ENCODE results near the gene MLH3. TPM values are rescaled to one million over a fixed set of nuclear protein-coding genes. Genes with fewer than 3 reads are reported as not detected.

MLH3 gene
- total RNA-seq, 6 experiments from 2014 or later, result 9.6 to 20.2 (median 13.2) TPM

DNA sequence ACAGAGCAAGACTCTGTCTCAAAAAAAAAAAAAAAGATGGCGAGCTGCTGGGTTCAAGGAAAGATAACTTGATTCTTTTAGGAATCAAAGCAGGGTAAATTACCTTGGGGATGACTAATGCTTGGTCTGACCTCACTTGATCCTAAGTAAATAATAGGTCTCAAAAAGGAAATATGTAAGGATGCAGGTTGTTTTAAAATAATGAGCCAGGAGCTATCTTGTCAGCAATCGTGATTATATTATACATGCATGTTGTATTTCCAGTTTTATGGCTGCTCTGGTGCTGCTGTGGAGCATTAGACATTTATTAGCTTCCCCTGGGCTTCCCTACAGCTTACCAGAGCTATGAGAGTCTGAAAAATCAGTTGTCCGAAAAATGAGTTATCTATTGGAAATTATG is 45.9 kb downstream of the MLH3 start:
- DNase-seq, result no peak
- Histone ChIP-seq H3K9me3 (no peaks in the 10 kb centered on the region), H3K36me3 (peaks cover 0 to 40% (median 19%) of the 10 kb centered on the region in 4 donors), H3K27me3 (no peaks in the 10 kb centered on the region), H3K4me3 (no peak overlapping the region), H3K27ac (no peak overlapping the region), H3K4me1 (peaks cover 0 to 12% (median 4%) of the 10 kb centered on the region in 4 donors)
- TF ChIP-seq POLR2A (IDR thresholded peaks at IDR 0.05), result no peak
- TF ChIP-seq, protein P1, sequence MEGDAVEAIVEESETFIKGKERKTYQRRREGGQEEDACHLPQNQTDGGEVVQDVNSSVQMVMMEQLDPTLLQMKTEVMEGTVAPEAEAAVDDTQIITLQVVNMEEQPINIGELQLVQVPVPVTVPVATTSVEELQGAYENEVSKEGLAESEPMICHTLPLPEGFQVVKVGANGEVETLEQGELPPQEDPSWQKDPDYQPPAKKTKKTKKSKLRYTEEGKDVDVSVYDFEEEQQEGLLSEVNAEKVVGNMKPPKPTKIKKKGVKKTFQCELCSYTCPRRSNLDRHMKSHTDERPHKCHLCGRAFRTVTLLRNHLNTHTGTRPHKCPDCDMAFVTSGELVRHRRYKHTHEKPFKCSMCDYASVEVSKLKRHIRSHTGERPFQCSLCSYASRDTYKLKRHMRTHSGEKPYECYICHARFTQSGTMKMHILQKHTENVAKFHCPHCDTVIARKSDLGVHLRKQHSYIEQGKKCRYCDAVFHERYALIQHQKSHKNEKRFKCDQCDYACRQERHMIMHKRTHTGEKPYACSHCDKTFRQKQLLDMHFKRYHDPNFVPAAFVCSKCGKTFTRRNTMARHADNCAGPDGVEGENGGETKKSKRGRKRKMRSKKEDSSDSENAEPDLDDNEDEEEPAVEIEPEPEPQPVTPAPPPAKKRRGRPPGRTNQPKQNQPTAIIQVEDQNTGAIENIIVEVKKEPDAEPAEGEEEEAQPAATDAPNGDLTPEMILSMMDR (IDR thresholded peaks at IDR 0.05), result no peak
- intact Hi-C loops (cut with DNase I), result no loop called here
- no peak for ATAC-seq
- WGBS (ENCODE audit: insufficient coverage, low coverage, low lambda C conversion rate, missing lambda C conversion rate), result 94% methylated on average over 3 of the region's 3 CpGs

DNA sequence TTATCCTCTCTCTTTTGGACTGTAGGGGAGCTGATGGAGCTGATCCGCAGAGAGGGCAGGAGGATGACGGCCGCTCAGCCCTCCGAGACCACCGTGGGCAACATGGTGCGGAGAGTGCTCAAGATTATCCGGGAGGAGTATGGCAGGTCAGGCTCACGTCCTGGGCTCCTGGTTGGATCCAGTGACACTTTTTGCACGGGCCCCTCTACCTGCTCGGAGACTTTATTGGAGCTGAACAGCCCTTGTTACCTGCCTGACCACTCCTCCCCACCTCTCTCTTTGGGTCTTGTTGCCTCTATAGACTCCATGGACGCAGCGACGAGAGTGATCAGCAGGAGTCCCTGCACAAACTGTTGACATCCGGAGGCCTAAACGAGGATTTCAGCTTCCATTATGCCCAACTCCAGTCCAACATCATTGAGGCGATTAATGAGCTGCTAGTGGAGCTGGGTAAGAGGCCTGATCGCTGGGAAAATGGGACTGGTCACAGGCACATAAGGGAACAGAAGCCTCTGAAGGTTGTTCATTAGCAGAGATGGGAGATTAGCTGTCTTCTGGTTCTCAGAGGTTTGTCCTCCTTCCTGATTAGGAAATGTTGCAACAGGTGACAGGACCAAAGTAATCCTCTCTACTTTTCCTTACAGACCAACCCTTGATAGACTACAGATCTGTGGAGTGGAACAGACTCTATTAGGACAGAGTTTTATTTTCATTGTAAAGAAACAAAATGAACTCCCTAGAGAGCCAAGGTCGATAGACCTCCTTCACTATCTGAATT is 47.8 kb downstream of the MLH3 start:
- Histone ChIP-seq H3K4me3 (peak overlapping the region; percentile 78 to 88 (median 87)), H3K4me1 (peaks cover 0 to 9% (median 4%) of the 10 kb centered on the region in 4 donors), H3K36me3 (peaks cover 0 to 30% (median 14%) of the 10 kb centered on the region in 4 donors), H3K27ac (peak overlapping the region; percentile 17 to 70 (median 56)), H3K27me3 (no peaks in the 10 kb centered on the region), H3K9me3 (no peaks in the 10 kb centered on the region)
- intact Hi-C loops (cut with DNase I), result no loop called here
- WGBS (ENCODE audit: insufficient coverage, low coverage, low lambda C conversion rate, missing lambda C conversion rate), result 14% methylated on average over 12 of the region's 18 CpGs
- ATAC-seq (no peak), DNase-seq (no peak)
- TF ChIP-seq, protein P1 (IDR thresholded peaks at IDR 0.05), result no peak
- TF ChIP-seq POLR2A (IDR thresholded peaks at IDR 0.05), result no peak

DNA sequence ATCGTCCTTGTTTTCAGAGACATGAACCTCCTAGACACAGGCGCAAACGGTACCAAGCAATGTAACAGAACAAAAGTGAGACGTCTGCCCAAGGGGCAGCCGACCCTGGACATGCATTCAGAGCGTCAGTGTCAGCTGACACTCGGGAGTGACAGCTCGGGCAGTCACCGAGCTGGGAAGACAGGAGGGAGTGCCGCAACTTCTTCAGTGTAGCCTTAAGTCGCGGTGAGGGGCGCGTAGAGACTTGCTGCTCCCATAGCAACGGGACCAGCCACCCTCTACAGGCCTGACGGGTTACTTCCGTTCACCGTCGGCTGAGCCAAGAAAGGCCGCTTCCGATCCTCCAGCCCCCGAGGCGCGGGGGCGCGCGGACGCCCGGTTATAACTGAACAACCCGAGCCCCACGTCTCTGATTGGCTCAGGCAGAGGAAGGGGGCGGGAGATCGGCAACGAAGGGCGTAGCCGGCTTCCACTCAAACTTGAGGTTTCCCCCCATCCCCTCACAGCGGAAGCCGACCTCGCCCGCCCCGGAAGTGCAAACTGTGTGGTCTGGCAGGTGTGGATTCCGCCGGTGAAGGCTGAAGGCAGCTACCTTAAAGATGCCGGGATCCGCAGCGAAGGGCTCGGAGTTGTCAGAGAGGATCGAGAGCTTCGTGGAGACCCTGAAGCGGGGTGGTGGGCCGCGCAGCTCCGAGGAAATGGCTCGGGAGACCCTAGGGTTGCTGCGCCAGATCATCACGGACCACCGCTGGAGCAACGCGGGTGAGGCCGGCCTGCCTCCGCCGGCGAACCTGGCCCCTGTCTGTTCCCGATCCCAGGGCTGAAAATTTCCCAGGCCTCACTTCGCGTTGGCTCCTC is 48.6 kb downstream of the MLH3 start, which contains the start of gene EIF2B2:
Gene EIF2B2 (plus strand): TSS at position 530 of the 858 bp plus-strand sequence. CDS start 70 bp downstream, at position 600.
- TF ChIP-seq, protein P1 (IDR thresholded peaks at IDR 0.05), result peak in 2 of 4 donors; percentile 6 to 24
- peak; percentile 47 for TF ChIP-seq POLR2A (IDR thresholded peaks at IDR 0.05)
- no peaks in the 10 kb centered on the region for H3K9me3 ChIP-seq
- H3K27ac ChIP-seq, result peak within 1 kb of the TSS; percentile 17 to 70 (median 56)
- DNase-seq, result peak; percentile 97 to 98 (median 98)
- peaks cover 0 to 22% (median 12%) of the 10 kb centered on the region in 4 donors for H3K36me3 ChIP-seq
- H3K4me1 ChIP-seq, result peaks cover 0 to 9% (median 4%) of the 10 kb centered on the region in 4 donors
- H3K4me3 ChIP-seq, result peak within 1 kb of the TSS; percentile 78 to 88 (median 87)
- no peaks in the 10 kb centered on the region for H3K27me3 ChIP-seq
- 1% methylated on average over 29 of the region's 66 CpGs for WGBS (ENCODE audit: insufficient coverage, low coverage, low lambda C conversion rate, missing lambda C conversion rate)
- intact Hi-C loops (cut with DNase I), result no loop called here
- ATAC-seq, result peak; percentile 99 to 100 (median 100)

DNA sequence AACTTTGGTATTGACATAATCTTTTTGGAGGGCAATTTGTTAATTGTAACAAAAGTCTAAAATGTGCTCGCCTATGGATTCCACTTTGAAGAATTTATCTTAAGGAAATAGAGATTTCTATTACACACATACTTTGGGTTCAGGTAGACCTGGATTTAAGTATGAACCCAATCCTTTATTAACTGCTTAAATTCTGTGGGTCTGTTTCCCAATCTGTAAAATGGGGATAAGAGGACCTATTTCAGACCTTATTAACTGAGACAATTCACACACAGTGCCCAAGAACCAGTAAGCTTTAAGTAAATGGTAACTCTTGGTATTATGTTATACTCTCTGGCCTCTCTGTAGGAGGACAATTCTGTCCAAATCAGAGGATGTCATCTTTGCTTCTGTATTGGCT is 49.4 kb downstream of the MLH3 start:
- no peaks in the 10 kb centered on the region for H3K9me3 ChIP-seq
- no peaks in the 10 kb centered on the region for H3K27me3 ChIP-seq
- ATAC-seq (no peak), DNase-seq (no peak)
- TF ChIP-seq, protein P1 (IDR thresholded peaks at IDR 0.05), result no peak
- peaks cover 0 to 14% (median 5%) of the 10 kb centered on the region in 4 donors for H3K36me3 ChIP-seq
- intact Hi-C loops (cut with DNase I), result no loop called here
- peak overlapping the region in 2 of 3 donors; percentile 56 to 70 for H3K27ac ChIP-seq
- 100% methylated on average over 1 of the region's 1 CpG for WGBS (ENCODE audit: insufficient coverage, low coverage, low lambda C conversion rate, missing lambda C conversion rate)
- peak overlapping the region in 2 of 3 donors; percentile 87 to 88 for H3K4me3 ChIP-seq
- peaks cover 0 to 9% (median 4%) of the 10 kb centered on the region in 4 donors for H3K4me1 ChIP-seq
